ENCODE data around the gene F7. TPM values are rescaled to one million over a fixed set of nuclear protein-coding genes. Genes with fewer than 3 reads are reported as not detected.

F7 gene
- total RNA-seq, 1 experiment from 2014 or later, result not detected

GRCh38 chr13:113123226-113124201 is 17.9 kb downstream of the F7 start:
- ChIA-PET CTCF (no interaction called here), POLR2A (ENCODE audit: unreplicated experiment) (no interaction called here)
- no peaks in the 10 kb centered on the region for H3K4me1 ChIP-seq (ENCODE audit: insufficient read depth, low read length)
- H2AFZ ChIP-seq (ENCODE audit: low read length), result no peak overlapping the region
- H3K79me2 ChIP-seq (ENCODE audit: low read length), result no peaks in the 10 kb centered on the region
- no TSS peak for BruUV-seq (replicated peaks)
- intact Hi-C loops (cut with micrococcal nuclease), result no loop called here
- H4K20me1 ChIP-seq (ENCODE audit: low read length), result no peaks in the 10 kb centered on the region
- H3K9me3 ChIP-seq (ENCODE audit: low read length), result no peaks in the 10 kb centered on the region
- H3K27me3 ChIP-seq (ENCODE audit: low read length), result no peaks in the 10 kb centered on the region
- H3K27ac ChIP-seq (ENCODE audit: low read length), result no peak overlapping the region
- no peak overlapping the region for H3K4me2 ChIP-seq (ENCODE audit: low read length)
- H3K9ac ChIP-seq (ENCODE audit: low read length), result no peak overlapping the region
- TF ChIP-seq EZH2 (IDR thresholded peaks at IDR 0.05; ENCODE audit: low read length, unreplicated experiment) (no peak), CTCF (conservative IDR thresholded peaks at IDR 0.05; ENCODE audit: low read depth, low read length) (peak; percentile 35)
- H3K36me3 ChIP-seq (ENCODE audit: low read depth, low read length), result no peaks in the 10 kb centered on the region
- DNase-seq (no peak), ATAC-seq (no peak)
- H3K9me2 ChIP-seq (replicated peaks; ENCODE audit: low read length), result no peaks in the 10 kb centered on the region
- no peaks in the 10 kb centered on the region for H3F3A ChIP-seq (ENCODE audit: low read length, unreplicated experiment)
- no peak overlapping the region for H3K4me3 ChIP-seq (ENCODE audit: low read length)

- no peaks in the 10 kb centered on the region for H3K9me2 ChIP-seq (replicated peaks; ENCODE audit: low read length)
- no peak for ATAC-seq
- H3K9me3 ChIP-seq (ENCODE audit: low read length), result no peaks in the 10 kb centered on the region
- no peak overlapping the region for H3K27ac ChIP-seq (ENCODE audit: low read length)
- POLR2A ChIA-PET (ENCODE audit: unreplicated experiment), result no interaction called here
- no peak overlapping the region for H3K4me3 ChIP-seq (ENCODE audit: low read length)
- no peak for TF ChIP-seq EZH2phosphoT487 (IDR thresholded peaks at IDR 0.05; ENCODE audit: borderline replicate concordance, low read length)
- no peak for TF ChIP-seq CTCF (conservative IDR thresholded peaks at IDR 0.05; ENCODE audit: low read depth, low read length)
- no peak for TF ChIP-seq EZH2 (IDR thresholded peaks at IDR 0.05; ENCODE audit: low read length, unreplicated experiment)
- intact Hi-C loops (cut with micrococcal nuclease), result no loop called here
- no peaks in the 10 kb centered on the region for H3K36me3 ChIP-seq (ENCODE audit: low read depth, low read length)
- CTCF ChIA-PET, result no interaction called here
- no TSS peak for BruUV-seq (replicated peaks)
- H3K79me2 ChIP-seq (ENCODE audit: low read length), result no peaks in the 10 kb centered on the region
- H2AFZ ChIP-seq (ENCODE audit: low read length), result no peak overlapping the region
- H3K4me1 ChIP-seq (ENCODE audit: insufficient read depth, low read length), result no peaks in the 10 kb centered on the region
- H3F3A ChIP-seq (ENCODE audit: low read length, unreplicated experiment), result no peaks in the 10 kb centered on the region
- H3K27me3 ChIP-seq (ENCODE audit: low read length), result no peaks in the 10 kb centered on the region
- H4K20me1 ChIP-seq (ENCODE audit: low read length), result no peaks in the 10 kb centered on the region
- H3K9ac ChIP-seq (ENCODE audit: low read length), result no peak overlapping the region
- no peak overlapping the region for H3K4me2 ChIP-seq (ENCODE audit: low read length)
- no peak for DNase-seq
These were observed 18.8 kb downstream of the F7 start for GRCh38 chr13:113124211-113124970.

Data from PC-3 (cell line).